Left renal cortex interstitium (tissue), 4 donors: ENCODE results near the gene COL21A1. TPM values are rescaled to one million over a fixed set of nuclear protein-coding genes. Genes with fewer than 3 reads are reported as not detected.

Source experiments
- DNase-seq, 4 donors: peaks; one replicate each; pipeline ENCODE4 v3.0.0-alpha.2; 2013; ENCODE audit warnings: low read depth in 4 of 4, low spot score in 2 of 4, missing footprints in 1 of 4
- polyA plus RNA-seq, 4 donors: library from polyadenylated mRNA; unstranded; fragments of 120-200 nt; gene quantifications; one replicate each; pipeline ENCODE4 v1.2.1, GENCODE V29; 2013; ENCODE audit not compliant: insufficient read length in 4 of 4

COL21A1 gene
- polyA plus RNA-seq, 4 donors, result 102 to 152 (median 135) TPM

DNA sequence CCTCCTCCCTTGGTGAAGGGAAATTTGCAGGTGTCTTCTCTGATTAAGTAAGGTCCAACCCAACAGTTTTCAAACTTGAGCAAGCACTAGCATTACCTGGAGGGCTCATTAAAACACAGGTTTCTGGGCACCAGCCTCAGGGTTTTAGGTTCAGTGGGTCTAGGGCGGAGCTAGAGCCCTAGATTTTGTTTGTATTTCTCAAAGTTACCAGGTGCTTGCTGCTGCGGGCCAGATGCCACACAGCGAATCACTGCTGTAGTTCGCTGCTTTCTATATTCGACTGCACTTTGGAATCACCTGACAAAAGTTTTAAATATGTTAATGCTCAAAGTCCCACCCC, 869 bp downstream of the COL21A1 start:
- DNase-seq, result no peak

GRCh38 chr6:56245903-56246351, 1.5 kb downstream of the COL21A1 start:
- no peak for DNase-seq

GRCh38 chr6:56244528-56245253, 2.7 kb downstream of the COL21A1 start:
- no peak for DNase-seq

GRCh38 chr6:56244089-56244488, 3.3 kb downstream of the COL21A1 start:
- no peak for DNase-seq

DNA sequence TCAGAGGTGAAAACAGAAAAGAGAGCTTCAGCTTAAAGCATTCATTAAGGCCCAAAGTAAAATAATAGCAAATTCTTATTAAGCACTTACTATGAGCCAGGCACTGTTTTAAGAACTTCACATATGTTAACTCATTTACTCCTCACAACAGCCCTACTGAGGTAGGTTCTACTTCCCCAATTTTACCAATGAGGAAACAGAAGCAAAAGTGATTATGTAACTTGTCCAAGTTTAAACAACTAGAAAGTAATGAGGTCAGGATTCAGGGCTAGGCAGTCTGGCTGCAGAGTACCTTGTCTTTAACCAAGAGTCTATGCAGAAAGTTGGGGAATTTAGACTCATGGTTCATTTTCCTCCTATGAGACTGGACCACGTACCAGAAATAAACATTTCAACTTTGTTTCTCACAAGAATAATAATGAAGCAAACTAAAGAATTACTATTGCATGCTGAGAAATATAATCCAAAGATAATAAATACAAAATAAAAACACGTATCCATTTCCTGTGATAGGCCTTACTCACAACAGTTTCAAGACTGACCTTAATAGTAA, 3.8 kb downstream of the COL21A1 start:
- no peak for DNase-seq

- DNase-seq, result no peak
These were observed 5.0 kb downstream of the COL21A1 start for GRCh38 chr6:56242346-56242745.

GRCh38 chr6:56241124-56241802, 6.1 kb downstream of the COL21A1 start:
- DNase-seq, result no peak

GRCh38 chr6:56238352-56238751, 9.0 kb downstream of the COL21A1 start:
- no peak for DNase-seq

GRCh38 chr6:56235245-56235644, 12.1 kb downstream of the COL21A1 start:
- no peak for DNase-seq

- no peak for DNase-seq
These were observed 14.9 kb downstream of the COL21A1 start for GRCh38 chr6:56232436-56232835.

DNA sequence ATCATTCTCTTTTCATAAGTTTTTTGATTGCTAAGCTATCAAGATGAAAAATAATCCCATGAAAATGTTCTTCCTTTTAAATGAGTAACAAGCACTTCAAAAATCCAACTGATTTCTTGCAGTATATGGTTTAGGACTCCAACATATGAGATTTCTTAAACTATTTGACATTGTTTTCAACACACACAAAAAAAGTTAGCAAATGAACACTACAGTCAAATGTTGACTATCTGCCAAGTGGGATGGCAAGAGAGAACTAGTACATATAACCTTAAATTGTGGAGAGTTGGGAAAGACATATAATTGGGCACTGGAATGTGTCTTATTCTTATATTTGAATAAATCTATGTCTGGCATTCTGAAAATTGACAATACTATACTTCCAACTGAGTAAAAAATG, 15.6 kb downstream of the COL21A1 start:
- no peak for DNase-seq

GRCh38 chr6:56230976-56231566, 16.3 kb downstream of the COL21A1 start:
- no peak for DNase-seq

DNA sequence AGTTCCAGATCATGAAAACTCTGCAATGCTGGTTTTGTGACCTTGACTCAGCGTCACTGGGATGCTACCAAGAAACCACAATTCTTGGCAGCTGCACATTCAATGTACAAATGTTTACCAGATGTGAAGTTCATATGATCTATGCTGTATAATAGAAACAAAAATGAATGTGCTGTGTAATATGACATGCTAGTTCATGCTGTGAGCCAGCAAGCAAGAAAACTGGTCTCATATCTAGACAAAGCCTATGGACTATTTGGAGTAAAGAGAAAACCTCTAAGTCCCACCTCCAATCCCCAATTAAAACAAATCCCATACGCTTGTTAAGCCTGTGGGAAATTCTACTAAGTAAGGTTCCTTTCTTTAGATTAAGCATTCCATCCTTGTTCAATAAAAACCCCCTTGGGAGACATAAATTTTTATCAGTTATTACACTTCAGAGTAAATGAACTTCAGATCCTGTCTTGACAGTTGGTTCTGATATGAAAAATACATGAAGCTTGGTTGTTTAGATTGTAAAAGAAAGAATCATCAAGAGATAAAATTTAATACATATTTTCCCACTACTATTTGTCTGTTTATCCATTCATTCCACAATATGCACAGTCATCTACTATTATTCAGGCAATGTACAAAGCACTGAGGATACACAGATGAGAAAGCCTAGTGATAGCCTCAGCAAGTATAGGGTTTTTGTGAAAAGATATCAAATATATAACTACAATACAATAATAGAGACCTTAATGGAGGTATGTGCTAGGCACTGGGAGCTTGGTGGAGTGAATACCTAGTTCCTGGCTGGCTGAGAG, 20.1 kb downstream of the COL21A1 start:
- DNase-seq, result no peak

- DNase-seq, result no peak
These were observed 23.4 kb downstream of the COL21A1 start for GRCh38 chr6:56223995-56224394.

- DNase-seq, result peak in 1 of 4 donors; percentile 58
These were observed 24.9 kb downstream of the COL21A1 start for GRCh38 chr6:56222499-56222898.

DNA sequence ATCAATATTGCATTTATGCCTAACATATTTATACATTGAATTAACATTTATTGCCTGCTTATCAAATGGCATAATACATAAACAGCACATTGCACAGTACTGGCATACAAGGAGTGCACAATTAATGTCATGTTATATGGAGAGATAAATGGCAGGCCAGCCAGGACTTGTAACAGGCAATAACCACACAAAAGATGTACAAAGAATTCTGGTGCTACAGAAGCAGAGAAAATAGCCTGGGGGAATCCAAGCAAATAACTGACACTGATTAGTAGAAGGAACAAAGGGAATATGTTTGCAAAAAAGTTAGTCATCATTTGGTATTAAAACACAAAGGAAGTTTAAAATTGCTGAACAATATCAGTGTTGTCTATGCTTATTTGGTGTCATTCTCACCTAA, 27.3 kb downstream of the COL21A1 start:
- DNase-seq, result no peak

- DNase-seq, result no peak
These were observed 32.7 kb downstream of the COL21A1 start for GRCh38 chr6:56214703-56215101.

GRCh38 chr6:56214041-56214702, 33.2 kb downstream of the COL21A1 start:
- DNase-seq, result no peak

- no peak for DNase-seq
These were observed 35.7 kb downstream of the COL21A1 start for GRCh38 chr6:56211724-56212123.

GRCh38 chr6:56204134-56204533, 43.2 kb downstream of the COL21A1 start:
- no peak for DNase-seq
